Measurements from ENCODE around the gene ZNF512B.
"Not testable (repeated sequence)": the region's sequence is repeated elsewhere in the genome, so short reads cannot be mapped to it uniquely, and the experiment has no call there.

Gene ZNF512B

GRCh38 chr20:63934271-63935068 is 35.3 kb downstream of the ZNF512B start:
- DNase-seq (ENCODE audit: low spot score) = no peak

GRCh38 chr20:63933646-63934045 is 36.1 kb downstream of the ZNF512B start:
- DNase-seq (ENCODE audit: low spot score) = no peak

DNA sequence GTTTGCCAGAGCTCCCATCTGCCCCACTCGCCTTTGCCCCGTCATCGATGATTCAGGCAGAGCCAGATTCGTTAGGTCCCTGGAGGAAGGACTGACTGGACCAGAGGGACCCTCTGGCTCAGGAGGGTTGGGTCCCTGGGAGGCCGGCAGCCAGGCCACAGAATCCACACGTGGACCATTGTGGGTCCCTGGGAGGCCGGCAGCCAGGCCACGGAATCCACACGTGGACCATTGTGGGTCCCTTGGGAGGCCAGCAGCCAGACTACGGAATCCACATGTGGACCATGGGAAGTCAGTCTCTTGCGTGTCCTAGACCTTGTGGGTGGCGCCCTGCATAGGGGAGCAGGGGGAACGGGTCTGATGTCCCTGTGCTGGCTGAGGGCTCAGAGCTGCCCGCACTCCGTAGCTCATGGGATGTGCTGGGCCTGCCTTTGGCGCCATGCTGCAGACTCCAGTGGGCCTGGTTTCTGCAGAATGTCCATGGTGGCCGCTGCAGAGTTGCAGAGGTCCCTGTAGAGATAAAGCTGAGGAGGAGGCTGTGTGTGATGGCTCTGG is 37.0 kb downstream of the ZNF512B start:
- DNase-seq (ENCODE audit: low spot score) = no peak

GRCh38 chr20:63931735-63932134 is 38.0 kb downstream of the ZNF512B start:
- no peak for DNase-seq (ENCODE audit: low spot score)

GRCh38 chr20:63930971-63931553 is 38.7 kb downstream of the ZNF512B start:
- DNase-seq (ENCODE audit: low spot score) = no peak

DNA sequence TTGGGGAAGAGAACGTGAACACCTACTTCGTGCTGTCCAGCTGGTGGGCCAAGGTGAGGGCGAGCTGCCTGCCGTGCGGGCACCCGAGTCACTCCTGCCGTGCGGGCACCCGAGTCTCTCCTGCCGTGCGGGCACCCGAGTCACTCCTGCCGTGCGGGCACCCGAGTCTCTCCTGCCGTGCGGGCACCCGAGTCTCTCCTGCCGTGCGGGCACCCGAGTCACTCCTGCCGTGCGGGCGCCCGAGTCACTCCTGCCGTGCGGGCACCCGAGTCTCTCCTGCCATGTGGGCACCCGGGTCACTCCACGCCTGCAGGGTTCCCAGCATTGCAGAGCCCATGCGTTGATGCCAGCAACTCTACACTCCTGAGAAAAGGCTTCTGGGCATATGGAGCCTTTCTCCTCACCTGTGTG is 40.3 kb downstream of the ZNF512B start:
- not testable (repeated sequence) for DNase-seq (ENCODE audit: low spot score)

DNA sequence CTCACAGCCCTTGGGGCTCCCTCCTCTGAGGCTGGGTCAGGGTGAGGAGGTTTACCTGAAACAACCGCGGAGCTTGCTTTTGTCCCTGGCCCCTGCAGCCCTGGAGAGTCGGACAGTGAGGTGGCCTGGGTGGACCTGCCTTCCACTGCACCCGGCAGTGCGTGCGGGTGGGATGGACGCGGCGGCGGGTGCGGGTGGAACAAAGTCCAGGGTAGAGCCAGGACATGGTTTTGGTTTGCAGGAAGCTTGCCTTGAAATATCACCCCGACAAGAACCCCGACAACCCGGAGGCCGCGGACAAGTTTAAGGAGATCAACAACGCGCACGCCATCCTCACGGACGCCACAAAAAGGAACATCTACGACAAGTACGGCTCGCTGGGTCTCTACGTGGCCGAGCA is 40.7 kb downstream of the ZNF512B start:
- DNase-seq (ENCODE audit: low spot score) = no peak

GRCh38 chr20:63926298-63926697 is 43.4 kb downstream of the ZNF512B start:
- DNase-seq (ENCODE audit: low spot score) = no peak

DNA sequence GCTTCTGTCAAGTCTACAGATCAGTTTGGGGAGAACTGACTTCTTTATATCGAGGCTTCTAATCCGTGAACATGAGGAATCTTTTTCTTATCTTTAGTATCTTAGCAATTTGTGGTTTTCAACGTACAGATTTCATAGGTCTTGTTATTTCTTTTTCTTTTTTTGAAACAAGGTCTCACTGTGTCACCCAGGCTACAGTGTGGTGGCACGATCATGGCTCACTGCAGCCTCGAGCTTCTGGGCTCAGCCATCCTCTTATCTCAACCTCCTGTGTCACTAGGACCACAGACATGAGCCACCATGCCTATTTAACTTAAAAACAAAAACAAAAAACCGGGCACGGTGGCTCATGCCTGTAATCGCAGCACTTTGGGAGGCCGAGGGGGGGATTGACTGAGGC is 45.5 kb downstream of the ZNF512B start:
- DNase-seq (ENCODE audit: low spot score) = no peak

- DNase-seq (ENCODE audit: low spot score) = no peak
Observed at GRCh38 chr20:63923651-63924050, 46.1 kb downstream of the ZNF512B start.

DNA sequence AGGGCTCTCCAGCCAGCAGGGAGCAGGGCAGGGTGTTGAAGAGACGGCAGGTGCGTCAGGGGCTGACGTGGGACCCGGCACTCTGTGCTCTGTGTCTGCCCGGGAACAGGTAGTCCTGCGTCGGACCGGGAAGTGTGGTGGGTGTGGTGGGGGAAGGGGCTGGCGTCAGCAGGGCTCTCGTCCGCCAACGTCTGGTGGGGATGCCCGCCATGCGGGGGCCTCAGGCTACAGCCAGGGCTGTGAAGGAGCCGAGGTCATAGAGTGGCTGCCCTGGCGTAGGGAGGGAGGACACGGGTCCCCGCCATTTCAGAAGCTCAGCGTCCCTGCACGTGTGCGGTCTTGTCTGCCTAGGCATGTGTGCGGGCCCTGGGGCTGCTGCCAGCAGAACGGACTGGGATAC is 49.5 kb downstream of the ZNF512B start:
- no peak for DNase-seq (ENCODE audit: low spot score)

GRCh38 chr20:63919130-63919529 is 50.6 kb downstream of the ZNF512B start:
- DNase-seq (ENCODE audit: low spot score) = no peak

GRCh38 chr20:63917811-63918210 is 51.9 kb downstream of the ZNF512B start:
- no peak for DNase-seq (ENCODE audit: low spot score)

DNA sequence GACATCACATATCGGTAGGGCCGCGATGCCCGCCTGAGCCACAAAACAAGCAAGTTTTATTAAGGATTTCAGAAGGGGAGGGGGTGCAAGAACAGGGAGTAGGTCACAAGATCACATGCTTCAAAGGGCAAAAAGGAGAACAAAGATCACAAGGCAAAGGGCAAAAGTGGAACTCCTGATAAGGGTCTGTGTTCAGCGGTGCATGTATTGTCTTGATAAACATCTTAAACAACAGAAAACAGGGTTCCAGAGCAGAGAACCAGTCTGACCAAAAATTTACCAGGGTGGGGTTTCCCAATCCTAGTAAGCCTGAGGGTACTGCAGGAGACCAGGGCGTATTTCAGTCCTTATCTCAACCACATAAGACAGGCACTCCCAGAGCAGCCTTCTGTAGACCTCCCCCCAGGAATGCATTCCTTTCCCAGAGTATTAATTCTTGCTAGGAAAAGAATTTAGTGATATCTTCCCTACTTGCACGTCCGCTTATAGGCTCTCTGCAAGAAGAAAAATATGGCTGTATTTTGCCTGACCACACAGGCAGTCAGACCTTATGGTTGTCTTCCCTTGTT is 53.3 kb downstream of the ZNF512B start:
- DNase-seq (ENCODE audit: low spot score) = not testable (repeated sequence)

DNA sequence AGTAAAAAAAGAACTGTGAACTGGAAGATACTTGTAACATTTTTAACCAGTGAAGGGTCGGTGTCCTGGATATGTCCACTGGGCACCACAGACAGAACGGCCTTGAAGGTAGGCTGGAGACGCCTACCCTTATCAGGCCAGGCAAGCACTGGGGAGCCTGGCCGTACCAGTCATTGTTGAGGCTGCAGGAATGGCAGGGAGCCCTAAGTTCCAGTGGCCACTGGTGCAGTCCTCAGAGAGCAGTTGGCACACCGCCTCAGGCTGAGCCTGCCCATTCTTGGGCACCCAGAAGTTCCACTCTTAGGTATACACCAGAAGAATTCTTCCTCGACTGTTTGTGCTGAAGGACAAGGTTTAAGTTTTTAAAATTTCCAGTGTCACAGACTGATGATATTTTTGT is 54.3 kb downstream of the ZNF512B start:
- DNase-seq (ENCODE audit: low spot score) = no peak

GRCh38 chr20:63913768-63914167 is 56.0 kb downstream of the ZNF512B start:
- no peak for DNase-seq (ENCODE audit: low spot score)

DNA sequence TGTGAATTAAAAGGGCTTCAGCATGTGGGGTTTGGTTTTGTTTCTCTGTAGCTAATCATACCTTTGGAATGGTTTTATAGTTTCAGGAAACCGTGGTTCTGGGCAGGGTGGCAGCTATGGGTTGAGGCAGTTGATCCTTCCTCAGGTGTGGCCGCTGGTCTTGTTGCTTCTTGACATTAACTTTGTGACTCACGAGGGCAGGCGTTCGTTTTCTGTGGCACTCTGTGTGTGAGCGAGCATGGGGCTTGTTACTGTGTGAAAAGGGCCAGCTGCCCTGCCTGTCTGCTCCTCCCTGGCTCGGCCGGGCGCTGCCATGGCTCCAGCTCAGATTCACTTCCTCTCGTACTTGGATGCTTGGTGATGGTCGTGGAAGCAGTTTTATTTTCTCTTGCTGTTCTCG is 58.6 kb downstream of the ZNF512B start:
- no peak for DNase-seq (ENCODE audit: low spot score)

DNA sequence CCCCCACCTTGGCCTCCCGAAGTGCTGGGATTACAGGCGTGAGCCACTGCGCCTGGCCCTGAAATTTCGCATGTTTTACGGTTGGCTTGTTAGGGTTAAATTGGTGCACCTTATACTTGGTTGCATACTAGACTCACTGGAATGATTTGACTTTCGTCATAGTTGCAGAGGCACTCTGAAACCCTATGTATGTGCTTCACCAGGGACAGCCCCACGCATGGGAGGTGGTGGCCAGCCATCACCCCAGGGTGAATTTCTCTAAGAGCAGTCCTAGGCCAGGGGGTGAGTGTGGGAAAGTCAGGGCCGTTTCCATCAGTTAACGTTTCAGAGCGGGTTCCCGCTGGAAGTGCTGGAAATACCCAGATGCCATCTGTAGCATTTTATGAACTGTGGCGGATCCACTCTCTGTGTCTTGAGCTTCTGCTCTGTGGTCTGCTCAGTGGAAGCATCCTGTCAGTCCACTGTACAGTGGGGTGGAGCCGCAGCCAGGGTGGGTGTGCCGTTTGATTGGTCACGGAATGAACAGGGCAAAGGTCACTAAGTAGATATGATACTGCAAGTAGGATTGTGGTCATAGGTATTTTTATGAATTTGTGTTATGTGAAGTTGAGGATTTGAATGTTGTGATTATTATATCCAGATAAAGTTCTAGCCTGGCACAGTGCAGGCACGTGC is 61.6 kb downstream of the ZNF512B start:
- no peak for DNase-seq (ENCODE audit: low spot score)

Measured in hematopoietic multipotent progenitor cell treated with erythropoietin and hydrocortisone succinate and interleukin-3 and kit ligand, for 15 days (in vitro differentiated cells).